Mammary epithelial cell (primary cell): ENCODE results near the gene ATP13A3.

ENCODE experiments used
- CTCF ChIP-seq, 2 donors: IDR thresholded peaks in 1 of 2; conservative IDR thresholded peaks in 1 of 2; 2 replicates each; pipeline ENCODE4 v1.5.1; 2011 to 2012; ENCODE audit warnings: inconsistent platforms in 2 of 2, low read length in 2 of 2, mild to moderate bottlenecking in 2 of 2, control low read depth in 1 of 2, low read depth in 1 of 2; ENCODE audit not compliant: insufficient read depth in 1 of 2; ENCODE audit errors: extremely low read depth in 1 of 2
- EZH2 ChIP-seq: IDR thresholded peaks from 2 replicates; pipeline ENCODE4 v1.6.1; 2012; ENCODE audit warnings: low read length, inconsistent platforms, borderline replicate concordance

GRCh38 chr3:194475138-194475932 lies 11.5 kb downstream of the ATP13A3 start:
- TF ChIP-seq CTCF (conservative IDR thresholded peaks at IDR 0.05 in 1 of 2, IDR thresholded peaks at IDR 0.05 in 1 of 2; ENCODE audit: extremely low read depth in 1 of 2, insufficient read depth in 1 of 2, low read depth in 1 of 2, low read length in 2 of 2) (no peak), EZH2 (no peak)
